Thymus (tissue), 11 donors: ENCODE measurements around the gene IKBKG. TPM values are rescaled to one million over a fixed set of nuclear protein-coding genes. Genes with fewer than 3 reads are reported as not detected.
"Not testable (repeated sequence)": the region's sequence is repeated elsewhere in the genome, so short reads cannot be mapped to it uniquely, and the experiment has no call there.

Experiments used
- DNase-seq, 9 donors: peaks; one replicate each; pipeline ENCODE4 v3.0.0-alpha.2; 2013; ENCODE audit warnings: low spot score in 9 of 9, low read depth in 6 of 9, missing footprints in 1 of 9
- H3K27ac ChIP-seq, 2 donors: one replicate each; pipeline ENCODE4 v1.5.1; 2013; ENCODE audit warnings: control low read depth in 1 of 2, low read depth in 1 of 2, low read length in 1 of 2, mild to moderate bottlenecking in 1 of 2, moderate library complexity in 1 of 2
- H3K27me3 ChIP-seq, 2 donors: one replicate each; pipeline ENCODE4 v1.5.1; 2013; ENCODE audit warnings: low read length in 1 of 2; ENCODE audit not compliant: control insufficient read depth in 2 of 2, insufficient read depth in 1 of 2
- H3K36me3 ChIP-seq, 2 donors: one replicate each; pipeline ENCODE4 v1.5.1; 2013; ENCODE audit warnings: low read length in 1 of 2, mild to moderate bottlenecking in 1 of 2, moderate library complexity in 1 of 2; ENCODE audit not compliant: control insufficient read depth in 2 of 2, insufficient read depth in 2 of 2
- H3K4me1 ChIP-seq, 2 donors: one replicate each; pipeline ENCODE4 v1.5.1; 2013; ENCODE audit warnings: low read length in 2 of 2; ENCODE audit not compliant: control insufficient read depth in 2 of 2, insufficient read depth in 2 of 2
- H3K4me3 ChIP-seq, 2 donors: one replicate each; pipeline ENCODE4 v1.5.1; 2013; ENCODE audit warnings: low read length in 2 of 2, control low read depth in 1 of 2, mild to moderate bottlenecking in 1 of 2
- H3K9me3 ChIP-seq, 2 donors: one replicate each; pipeline ENCODE4 v1.5.1; 2013; ENCODE audit warnings: low read length in 1 of 2, mild to moderate bottlenecking in 1 of 2; ENCODE audit not compliant: control insufficient read depth in 2 of 2, insufficient read depth in 1 of 2
- WGBS: extraction: QIAGEN DNeasy Blood & Tissue Kit; methylation state at CpG from one replicate; pipeline ENCODE4 v1.1.7; 2013; 5-methylcytosine and 5-hydroxymethylcytosine counted together
- polyA plus RNA-seq: library from polyadenylated mRNA; stranded (reverse); fragments of 200-250 nt; gene quantifications from one replicate; pipeline ENCODE4 v1.2.3, GENCODE V29; 2013
- total RNA-seq: library from RNA; stranded (reverse); fragments of 120-200 nt; gene quantifications from one replicate; pipeline ENCODE4 v1.2.4, GENCODE V29; 2013
- donor health status: healthy.

The IKBKG gene
- total and polyA plus RNA-seq, 2 donors = 17.7 to 38.3 TPM

DNA sequence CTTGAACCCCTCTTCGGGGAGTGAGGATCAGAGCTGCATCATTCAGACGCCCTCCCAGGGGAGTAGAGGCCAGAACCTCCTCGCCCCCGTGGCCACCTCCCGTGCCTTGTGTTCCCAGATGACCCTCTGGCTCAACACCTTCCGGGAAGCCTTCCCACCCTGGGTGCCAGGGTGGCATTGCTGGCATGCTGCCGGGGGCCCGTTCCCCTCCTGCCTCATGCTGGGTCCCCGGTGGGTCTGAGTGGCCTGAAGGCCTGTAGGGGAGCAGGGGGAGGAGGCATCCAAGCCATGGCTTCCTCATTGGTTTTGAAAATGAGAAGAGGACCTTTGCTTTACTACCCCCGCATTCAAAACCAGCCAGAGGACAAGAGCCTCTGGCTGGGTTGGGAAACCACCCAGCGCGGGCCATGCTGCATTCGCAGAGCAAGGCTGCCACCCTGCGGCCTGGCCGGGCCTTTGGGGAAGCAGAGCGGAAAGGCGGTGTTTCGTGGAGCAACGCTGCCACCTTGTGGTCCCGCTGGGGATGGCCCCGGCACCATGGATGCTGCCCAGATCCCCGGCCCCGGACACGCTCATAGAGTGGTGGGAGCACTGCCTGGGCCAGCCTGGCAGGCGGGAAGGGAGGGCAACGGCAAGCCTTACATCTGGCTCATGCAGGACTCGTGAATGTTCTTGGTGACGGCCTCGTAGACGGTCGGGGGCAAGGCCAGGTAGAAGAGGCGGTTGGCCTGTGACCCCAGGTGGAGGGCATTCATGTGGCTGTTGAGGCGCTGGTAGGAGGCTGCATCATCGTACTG is 12.7 kb upstream of the IKBKG start:
- Histone ChIP-seq H3K4me1 (peaks cover 0 to 4% of the 10 kb centered on the region in 2 donors), H3K27me3 (no peaks in the 10 kb centered on the region), H3K36me3 (peaks cover 36 to 47% of the 10 kb centered on the region in 2 donors), H3K4me3 (no peak overlapping the region), H3K27ac (no peak overlapping the region), H3K9me3 (no peaks in the 10 kb centered on the region)
- WGBS = 48% methylated on average over 34 of the region's 34 CpGs
- DNase-seq = peak in 6 of 9 donors; percentile 56 to 91 (median 70)

DNA sequence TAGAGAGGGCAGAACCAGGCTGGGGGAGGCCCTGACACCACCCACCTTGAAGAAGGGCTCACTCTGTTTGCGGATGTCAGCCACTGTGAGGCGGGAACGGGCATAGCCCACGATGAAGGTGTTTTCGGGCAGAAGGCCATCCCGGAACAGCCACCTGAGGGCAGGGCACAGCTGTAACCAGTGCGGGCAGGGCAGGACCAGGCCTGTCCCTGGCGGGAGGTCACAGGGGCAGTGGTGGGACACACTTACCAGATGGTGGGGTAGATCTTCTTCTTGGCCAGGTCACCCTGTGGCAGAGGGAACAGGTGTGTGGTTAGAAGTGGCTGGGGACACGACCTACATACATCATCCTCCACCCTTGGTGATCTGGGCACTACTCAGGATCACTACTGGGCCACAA is 11.5 kb upstream of the IKBKG start:
- Histone ChIP-seq H3K4me1 (peaks cover 0 to 4% of the 10 kb centered on the region in 2 donors), H3K27me3 (no peaks in the 10 kb centered on the region), H3K36me3 (peaks cover 40 to 42% of the 10 kb centered on the region in 2 donors), H3K9me3 (no peaks in the 10 kb centered on the region), H3K27ac (no peak overlapping the region), H3K4me3 (no peak overlapping the region)
- no peak for DNase-seq
- 98% methylated on average over 9 of the region's 9 CpGs for WGBS

DNA sequence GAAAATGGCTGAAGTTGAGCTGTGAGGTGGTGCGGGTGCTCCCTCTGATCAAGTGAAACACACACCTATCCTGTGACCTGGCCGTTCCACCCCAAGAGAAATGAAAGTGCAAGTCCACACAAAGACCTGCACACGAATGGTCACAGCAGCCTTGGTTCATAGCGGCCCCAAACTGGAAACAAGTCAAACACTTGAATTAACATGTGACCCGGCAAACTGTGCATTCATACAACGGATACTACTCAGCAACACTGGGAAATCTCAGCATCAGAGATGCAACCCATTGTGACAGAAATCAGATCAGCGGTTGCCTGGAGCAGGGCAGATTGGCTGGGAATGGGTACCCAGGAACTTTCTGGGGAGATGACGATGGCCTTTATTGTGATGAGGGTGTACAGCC is 8.3 kb upstream of the IKBKG start:
- Histone ChIP-seq H3K27ac (no peak overlapping the region), H3K9me3 (no peaks in the 10 kb centered on the region), H3K36me3 (peaks cover 22 to 33% of the 10 kb centered on the region in 2 donors), H3K4me1 (peaks cover 10 to 27% of the 10 kb centered on the region in 2 donors), H3K27me3 (no peaks in the 10 kb centered on the region), H3K4me3 (no peak overlapping the region)
- DNase-seq = no peak
- WGBS = 96% methylated on average over 8 of the region's 8 CpGs

DNA sequence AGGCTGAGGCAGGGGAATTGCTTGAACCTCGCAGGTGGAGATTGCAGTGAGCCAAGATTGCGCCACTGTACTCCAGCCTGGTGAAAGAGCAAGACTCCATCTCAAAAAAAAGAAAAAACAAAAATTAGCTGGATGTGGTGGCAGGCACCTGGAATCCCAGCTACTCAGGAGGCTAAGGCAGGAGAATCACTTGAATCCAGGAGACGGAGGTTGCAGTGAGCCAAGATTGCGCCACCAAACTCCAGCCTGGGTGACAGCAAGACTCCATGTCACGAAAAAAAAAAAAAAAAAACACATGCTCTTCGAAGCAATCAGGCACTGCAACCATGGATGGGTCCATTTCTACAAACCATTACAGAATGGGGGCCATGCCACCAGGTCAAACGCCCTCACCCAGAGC is 7.1 kb upstream of the IKBKG start:
- H3K4me3 ChIP-seq, H3K9me3 ChIP-seq, DNase-seq, H3K27ac ChIP-seq, H3K27me3 ChIP-seq: not testable (repeated sequence)
- Histone ChIP-seq H3K4me1 (peaks cover 10 to 25% of the 10 kb centered on the region in 2 donors), H3K36me3 (peaks cover 20 to 26% of the 10 kb centered on the region in 2 donors)
- WGBS = 95% methylated on average over 7 of the region's 7 CpGs

DNA sequence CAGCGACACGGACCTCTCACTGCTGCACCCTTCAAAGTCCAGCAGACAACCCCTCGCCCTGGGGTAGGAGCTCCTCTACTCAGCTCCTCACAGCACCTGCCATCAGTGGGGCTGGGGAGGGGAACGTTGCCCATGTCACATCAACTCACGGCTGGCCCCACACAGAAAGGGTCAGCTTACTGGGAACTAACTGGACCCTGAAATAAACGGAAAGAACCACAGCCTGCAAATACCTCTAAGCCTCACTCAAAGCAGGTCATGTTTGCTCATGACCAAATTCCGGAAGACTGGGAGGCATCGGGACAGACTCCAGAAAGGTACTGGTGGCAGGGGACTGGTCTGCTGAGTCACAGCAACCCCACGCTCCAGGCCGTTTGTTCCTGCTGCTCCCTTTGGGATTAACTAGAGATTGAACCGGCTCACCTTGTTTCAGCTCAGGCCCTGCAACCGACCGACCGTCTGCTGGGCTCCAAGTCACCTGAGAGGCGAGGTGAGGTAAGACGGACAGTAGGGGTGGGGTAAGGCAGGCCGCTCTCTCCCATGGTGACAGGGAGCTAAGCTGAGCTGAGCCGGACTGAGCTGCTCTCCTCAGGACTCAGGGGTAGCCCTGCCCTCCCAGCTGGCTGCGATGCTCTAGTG is 6.4 kb upstream of the IKBKG start:
- H3K4me3 ChIP-seq = no peak overlapping the region
- H3K4me1 ChIP-seq = peaks cover 13 to 28% of the 10 kb centered on the region in 2 donors
- no peaks in the 10 kb centered on the region for H3K27me3 ChIP-seq
- H3K27ac ChIP-seq = no peak overlapping the region
- 97% methylated on average over 19 of the region's 19 CpGs for WGBS
- DNase-seq = no peak
- no peaks in the 10 kb centered on the region for H3K9me3 ChIP-seq
- peaks cover 13 to 23% of the 10 kb centered on the region in 2 donors for H3K36me3 ChIP-seq

DNA sequence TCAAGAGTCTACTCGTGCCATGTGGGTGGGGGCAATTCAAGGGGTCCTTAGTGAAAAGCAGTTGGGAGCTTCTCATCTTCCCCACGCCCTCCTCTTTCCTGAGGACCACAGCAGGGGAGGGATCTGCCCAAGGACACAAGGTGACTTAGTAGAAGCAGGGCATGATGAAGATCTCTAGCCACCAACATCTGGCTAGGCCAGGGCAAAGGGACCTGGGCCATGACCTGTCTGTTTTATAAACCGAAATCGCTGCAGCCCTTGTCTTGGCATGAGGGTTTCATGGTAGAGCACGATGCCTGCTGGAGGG is 5.9 kb upstream of the IKBKG start:
- WGBS = 76% methylated on average over 5 of the region's 5 CpGs
- H3K9me3 ChIP-seq = no peaks in the 10 kb centered on the region
- peaks cover 15 to 33% of the 10 kb centered on the region in 2 donors for H3K4me1 ChIP-seq
- H3K4me3 ChIP-seq = no peak overlapping the region
- no peaks in the 10 kb centered on the region for H3K27me3 ChIP-seq
- DNase-seq = no peak
- no peak overlapping the region for H3K27ac ChIP-seq
- peaks cover 12 to 23% of the 10 kb centered on the region in 2 donors for H3K36me3 ChIP-seq

DNA sequence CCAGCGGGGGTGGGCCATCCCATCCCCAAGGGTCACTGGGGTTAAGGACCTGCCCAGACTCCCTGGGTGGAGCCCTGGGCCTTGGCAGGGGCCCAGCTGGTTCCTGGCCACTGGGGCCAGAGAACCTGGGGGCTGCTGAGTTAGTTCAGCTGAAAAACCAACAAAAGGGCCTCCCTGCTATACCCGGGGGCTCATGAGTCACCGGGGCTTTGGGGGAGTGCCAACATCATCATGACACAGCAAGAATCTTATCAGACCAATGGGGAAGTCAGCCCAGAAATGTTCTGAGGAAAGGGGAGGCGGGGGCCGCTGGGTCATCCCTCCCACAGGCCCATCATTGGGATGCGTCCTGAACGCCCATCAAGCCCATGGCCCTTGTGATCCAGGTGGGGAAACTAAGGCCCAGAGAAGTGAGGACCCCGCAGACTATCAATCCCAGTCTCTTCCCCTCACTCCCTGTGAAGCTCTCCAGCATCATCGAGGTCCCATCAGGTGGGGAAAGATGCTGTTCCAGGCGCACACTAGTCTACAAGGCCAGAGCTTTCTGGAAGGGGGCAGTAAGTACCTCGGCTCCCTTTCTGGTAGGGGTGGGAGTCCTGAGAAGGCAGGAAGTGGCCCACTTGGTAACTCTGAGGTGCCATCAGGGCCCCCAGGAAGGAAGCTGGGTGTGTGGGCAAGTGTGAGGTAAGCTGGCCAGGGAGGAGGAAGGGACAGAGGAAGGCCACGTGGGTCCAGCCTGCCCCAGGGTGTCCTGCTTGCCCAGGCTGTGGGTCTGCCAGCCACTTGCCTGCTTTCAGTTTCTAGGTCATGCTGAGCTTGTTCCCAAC is 5.3 kb upstream of the IKBKG start:
- Histone ChIP-seq H3K27me3 (no peaks in the 10 kb centered on the region), H3K4me3 (no peak overlapping the region), H3K36me3 (peaks cover 12 to 23% of the 10 kb centered on the region in 2 donors), H3K9me3 (no peaks in the 10 kb centered on the region), H3K27ac (peak overlapping the region; percentile 32 to 43), H3K4me1 (peaks cover 15 to 33% of the 10 kb centered on the region in 2 donors)
- WGBS = 53% methylated on average over 12 of the region's 12 CpGs
- no peak for DNase-seq

DNA sequence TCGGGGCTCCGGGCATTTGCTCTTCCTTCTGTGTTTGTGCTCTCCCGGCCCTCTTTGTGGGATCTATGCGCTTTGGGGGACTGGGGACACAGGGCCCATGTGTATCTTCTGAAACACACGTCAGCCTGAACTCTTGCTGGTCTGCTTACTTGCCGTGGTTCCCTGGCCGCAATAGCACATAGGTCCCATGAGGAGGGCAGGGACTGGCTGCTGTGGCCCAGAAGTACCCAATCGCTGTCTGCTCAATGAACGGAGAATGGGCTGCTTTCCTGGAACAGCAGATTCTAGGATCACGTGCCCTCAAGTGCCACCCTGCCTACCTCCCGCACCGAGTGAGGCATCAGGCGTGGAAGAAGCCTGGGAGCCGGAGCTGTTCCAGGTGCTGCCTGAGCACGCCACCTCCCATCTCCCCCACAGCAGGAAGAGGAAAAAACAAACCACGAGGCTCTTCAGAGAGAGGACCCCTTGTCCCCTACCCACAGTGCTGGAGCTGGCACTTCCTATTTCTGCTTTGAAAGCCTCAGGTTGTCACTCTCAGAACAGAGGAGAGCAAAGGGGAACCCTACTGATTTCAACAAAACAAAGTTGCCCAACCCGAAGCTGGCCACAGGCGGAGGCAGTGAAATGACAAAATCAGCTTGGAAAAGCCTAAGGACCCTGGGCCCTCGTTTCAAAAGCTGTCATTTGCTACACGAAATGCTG is 4.5 kb upstream of the IKBKG start:
- Histone ChIP-seq H3K4me3 (no peak overlapping the region), H3K4me1 (peaks cover 15 to 33% of the 10 kb centered on the region in 2 donors), H3K27ac (peak overlapping the region; percentile 43 to 60), H3K27me3 (no peaks in the 10 kb centered on the region), H3K9me3 (no peaks in the 10 kb centered on the region), H3K36me3 (peaks cover 12 to 23% of the 10 kb centered on the region in 2 donors)
- DNase-seq = peak in 1 of 9 donors; percentile 41
- WGBS = 20% methylated on average over 20 of the region's 20 CpGs
